Activated gamma-delta T cell (primary cell): ENCODE results near the gene SLC19A1.

Source experiments
- DNase-seq: peaks from one replicate; lab custom pipeline; 2025; lab: John Stamatoyannopoulos, UW

Gene SLC19A1

DNA sequence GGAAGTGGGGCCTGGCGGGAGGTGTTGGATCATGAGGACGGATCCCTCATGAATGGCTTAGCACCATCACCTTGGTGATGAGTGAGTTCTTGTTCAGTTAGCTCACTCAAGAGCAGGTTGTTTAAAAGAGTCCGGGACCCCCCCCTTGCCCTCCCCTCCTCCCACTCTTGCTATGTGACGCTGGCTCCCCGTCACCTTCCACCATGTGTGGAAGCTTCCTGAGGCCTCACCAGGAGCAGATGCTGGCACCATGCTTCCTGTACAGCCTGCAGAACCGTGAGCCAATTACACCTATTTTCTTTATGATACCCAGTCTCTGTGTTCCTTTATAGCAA is 3.0 kb upstream of the SLC19A1 start:
- DNase-seq: no peak

DNA sequence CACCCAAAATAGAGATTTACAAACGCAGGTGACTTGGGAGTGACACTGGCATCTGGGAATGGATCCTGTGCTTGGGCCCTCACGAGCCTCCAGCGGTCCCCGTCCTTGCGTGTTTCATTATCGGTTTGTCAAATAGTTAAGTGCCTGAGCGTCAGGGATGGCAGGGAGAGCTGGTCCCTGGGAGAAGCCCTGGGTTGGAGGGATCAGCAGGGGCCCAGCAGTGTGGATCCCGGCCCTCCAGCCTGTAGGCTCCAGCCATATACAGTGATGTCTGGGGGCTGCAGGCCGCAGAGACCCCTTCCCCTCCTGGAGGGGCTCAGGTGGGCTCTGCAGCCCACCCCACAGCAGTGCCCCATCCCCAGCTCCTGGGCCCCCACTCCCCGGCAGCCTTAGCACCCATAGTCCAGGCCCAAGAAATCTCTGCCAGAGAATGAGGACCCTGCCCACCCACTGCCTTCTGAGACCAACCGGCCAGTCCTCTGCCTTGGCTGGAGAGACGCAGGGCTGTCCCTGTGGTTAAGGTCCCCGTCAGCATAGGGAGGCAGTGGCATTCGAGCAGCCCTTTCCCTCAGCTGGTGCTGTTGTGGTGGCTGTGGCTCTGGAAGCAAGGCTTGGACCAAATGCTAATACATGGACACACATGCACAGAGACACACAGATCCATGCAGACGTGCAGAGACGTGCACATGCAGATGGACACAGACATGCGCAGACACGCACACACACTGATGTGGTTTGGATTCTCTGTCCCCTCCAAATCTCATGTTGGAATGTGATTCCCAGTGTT is 2.4 kb upstream of the SLC19A1 start:
- DNase-seq: no peak

DNA sequence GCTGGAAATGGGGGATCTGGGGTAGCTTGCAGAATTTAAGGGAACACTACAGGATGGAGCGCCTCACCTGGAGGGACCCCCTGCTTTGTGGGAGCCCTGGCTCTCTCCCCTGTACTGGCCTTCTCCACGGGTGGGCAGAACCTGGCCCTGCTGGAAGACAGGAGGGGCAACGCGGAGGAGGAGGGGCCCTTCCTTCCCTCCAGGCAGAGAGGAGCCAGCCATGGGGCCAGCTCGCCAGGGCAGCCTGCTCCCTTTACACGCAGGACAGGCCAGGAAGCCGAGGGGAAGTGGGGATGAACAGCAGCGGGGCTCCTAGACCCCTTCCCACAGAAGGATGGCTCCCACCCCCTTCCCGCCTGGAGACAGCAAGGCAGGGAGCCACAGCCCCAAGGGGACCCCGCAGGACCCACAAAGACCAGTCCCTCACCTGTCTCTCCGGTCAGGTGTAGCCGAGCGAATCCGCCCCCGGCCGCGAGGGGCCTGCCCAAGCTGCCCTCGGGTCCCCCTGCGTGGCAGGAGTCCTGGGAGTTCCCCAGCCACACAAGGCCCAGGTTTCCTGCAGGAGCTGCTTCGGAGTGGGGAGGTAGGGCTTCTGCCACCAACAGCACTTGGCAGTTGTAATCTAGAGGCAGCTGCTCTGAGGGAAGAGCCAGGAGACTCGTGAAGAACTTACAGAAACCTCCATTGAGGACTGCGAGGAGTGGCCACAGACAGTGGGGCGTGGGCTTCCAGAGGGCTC is 1.6 kb upstream of the SLC19A1 start:
- DNase-seq: no peak

DNA sequence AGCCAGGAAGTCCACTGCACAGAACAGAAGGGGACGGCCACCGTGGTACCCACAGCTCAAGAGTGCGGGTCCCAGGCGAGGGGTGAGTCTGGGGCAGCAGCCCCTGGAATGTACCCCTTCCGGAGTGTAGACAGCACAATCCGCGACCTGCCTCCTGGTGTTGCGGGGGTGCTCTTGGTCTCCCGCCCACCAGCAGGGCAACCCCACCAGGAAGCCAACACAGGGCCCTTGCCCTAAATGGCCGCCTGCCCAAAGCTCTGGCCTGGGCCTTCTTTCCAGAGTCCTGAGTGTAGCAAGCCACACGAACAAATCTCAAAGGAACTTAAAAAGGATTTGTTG is 1.1 kb upstream of the SLC19A1 start:
- DNase-seq: no peak

DNA sequence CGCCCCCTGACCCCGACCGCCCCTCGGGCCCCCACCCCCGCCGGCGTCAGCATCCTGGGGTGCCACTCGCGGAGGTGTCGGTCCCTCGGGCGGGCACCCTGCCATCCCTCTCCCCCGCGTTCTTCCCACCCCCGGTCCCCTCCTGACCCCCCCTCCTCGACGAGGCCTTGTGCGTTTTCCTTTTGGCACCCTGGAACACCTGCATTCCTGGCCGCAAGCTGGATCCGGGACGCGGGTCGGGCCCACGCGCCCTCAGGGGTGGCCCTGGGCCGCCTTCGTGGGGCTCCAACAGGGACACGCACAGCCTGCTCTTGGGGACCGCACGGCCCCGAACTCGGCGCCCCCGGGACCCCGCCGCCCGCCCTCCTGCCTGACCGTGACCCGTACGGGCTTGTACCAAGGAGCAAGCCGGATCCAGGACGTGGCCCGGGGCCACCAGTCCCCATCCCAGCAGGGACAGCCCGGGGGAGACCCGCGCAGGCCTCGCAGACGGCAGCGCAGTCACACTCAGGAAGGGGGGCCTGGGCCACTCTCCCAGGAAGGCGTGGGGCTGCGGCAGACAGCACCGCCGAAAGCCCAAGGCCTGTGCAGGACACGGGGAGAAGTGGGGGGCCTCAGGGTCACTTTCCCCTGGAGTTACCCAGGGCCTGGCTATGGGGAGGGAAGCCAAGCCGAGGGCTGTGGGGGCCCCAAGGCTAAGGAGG is 579 bp upstream of the SLC19A1 start:
- DNase-seq: no peak

DNA sequence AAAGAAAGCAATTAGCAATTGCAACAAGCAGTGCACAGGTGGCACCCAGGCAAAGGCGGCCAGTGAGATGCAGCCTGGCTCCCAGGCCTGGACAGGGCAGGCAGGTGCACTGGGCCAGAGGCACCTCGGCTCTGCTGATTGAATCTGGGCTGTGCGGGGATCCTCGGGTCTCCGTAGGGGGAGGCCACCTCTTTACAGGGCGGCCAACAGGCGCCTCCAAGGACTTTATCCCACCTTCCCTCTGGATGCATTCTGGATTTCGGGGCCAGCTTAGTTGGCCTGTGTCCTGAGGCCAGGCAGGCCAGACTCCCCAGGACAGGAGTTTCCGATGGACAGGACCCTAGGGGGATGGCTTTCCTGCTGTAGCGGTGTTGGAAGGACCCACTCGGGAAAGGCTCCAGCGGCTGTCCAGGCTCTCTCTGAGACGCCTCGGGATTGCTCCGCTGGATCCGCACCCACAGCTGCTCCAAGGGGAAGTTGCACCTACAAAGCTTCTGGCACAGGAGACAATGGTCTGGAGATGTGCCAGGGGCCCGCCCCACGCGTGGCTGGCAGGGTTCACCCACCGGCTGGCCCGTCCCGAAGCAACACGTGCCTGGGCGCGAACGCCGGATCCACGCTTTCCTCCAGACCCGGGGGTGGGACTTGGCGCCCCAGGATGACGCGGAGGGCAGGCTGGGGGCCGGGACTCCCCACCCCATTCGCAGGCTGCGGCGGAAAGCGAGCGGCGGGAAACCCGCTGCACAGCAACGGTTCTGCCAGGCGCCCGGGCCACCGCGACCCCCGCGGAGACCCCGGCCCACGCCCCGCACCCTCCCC is 810 bp downstream of the SLC19A1 start:
- DNase-seq: peak; percentile 65

DNA sequence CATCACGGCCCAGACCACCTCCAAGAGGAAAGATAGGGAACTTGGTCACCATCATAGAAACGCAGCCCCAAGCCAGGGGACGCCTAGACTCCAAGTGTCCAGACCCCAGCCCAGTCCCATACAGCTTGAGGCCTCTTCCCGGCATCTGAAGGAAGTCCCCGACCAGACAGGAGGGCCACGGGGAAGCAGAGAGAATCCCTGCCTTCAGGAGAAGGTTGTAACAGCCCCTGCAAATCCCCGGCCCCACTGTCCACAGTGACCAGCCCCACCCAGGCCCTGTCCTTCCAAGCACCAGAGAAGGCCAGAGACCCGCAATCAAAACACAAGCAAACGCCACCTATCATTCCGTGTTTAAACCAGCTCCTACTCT is 1.7 kb downstream of the SLC19A1 start:
- DNase-seq: no peak

DNA sequence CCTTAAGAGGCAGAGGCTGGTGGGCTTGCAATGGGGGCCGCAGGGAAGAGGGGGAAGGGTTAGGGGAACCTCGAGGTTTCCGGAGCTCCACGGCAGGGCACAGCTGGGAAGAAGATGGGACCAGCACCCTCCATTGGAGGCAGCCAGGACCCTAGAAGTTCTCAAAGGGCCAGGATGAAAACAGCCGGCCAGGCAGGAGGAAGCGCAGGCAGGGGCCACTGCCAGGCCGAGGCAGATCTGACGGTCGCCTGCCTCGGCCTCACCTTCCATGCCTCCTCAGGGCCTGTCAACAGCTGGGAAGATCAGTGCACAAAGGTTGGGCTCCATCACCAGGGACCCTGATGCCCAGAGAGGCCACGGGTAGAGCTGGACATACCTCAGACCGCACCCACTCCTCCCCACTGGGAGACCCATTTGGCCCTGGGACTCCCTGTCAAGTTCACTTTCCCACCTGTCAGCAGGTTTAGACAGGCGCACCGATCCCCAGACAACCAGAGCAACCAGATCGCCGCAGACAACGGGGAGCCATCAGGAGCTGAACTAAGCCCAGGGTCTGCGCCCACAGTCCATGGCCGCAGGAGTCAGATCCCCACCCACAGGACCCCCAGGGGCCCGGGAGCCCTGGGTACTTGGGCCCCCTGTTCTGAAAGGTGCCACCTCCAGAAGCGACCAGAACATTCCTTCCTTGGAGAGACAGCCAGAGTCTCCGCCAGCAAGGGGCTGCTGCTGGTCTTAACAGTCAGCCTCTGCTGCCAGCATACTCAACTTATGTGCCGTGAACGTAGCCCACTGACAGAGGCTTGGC is 2.2 kb downstream of the SLC19A1 start:
- no peak for DNase-seq

DNA sequence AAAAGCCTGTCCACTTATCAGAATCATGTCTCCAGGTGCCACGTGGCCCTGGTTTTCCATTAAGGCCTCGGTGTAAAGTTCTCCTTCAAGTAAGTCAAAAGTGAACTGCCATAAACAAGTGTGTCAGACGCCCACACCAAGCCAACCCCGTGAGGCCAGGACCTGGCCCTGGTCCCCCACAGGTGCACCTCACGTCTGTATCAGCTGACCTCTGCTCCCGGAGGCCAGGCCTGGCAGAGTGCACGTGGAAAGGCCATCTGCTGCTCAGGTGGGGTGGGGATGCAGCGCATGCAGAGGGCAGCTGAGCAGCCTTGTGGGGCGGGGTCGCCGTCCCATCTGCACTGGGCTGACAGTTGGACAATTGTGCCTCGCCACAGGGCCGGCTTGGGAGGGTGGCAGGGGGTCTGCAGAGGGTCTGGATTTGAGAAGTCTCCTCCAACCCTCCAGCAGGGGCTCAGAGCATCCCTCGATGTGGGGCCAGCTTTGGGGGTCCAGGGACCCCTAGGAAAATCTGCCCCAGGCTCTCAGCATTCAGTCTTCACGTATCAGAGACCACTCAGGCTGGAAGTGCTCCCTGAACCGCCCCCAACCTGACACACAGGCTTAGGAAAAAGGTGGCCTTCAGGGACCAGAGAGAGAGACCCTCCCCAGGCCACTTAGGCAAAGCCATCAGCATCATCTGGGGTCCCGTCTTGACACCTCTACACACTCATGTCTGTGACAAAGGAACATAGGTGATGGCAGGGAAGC is 3.0 kb downstream of the SLC19A1 start:
- no peak for DNase-seq

DNA sequence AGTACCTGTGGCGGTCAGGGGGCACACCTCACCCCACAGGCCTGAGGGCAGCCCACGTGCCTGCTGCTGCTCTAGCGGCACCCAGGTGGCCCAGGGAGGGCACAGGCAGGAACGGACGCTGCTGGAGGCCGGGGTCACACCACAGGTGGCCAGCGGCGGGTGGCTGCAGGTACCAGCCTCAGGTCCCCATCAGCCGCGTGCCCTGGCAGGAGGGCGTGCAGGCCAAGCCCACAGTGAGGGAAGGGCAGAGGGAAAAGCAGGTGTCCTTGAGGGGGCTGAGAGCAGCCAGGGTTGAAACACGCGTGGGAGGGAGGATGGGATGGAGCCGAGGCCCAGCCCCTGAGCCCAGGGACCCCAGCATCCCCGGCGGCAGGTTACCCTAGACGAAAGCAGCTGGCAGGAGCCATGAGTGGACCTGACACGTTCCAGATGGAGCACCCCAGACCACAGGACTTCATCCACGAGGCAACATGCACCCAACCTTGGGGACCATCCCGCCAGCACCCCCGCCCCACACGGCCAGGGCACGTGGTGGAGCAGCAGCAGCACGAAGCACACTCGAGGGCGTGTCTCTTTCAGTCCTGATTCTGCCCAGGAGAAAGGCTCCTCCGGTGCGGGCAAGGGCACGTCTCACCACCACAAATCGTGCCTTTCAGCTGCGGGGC is 3.7 kb downstream of the SLC19A1 start:
- no peak for DNase-seq

DNA sequence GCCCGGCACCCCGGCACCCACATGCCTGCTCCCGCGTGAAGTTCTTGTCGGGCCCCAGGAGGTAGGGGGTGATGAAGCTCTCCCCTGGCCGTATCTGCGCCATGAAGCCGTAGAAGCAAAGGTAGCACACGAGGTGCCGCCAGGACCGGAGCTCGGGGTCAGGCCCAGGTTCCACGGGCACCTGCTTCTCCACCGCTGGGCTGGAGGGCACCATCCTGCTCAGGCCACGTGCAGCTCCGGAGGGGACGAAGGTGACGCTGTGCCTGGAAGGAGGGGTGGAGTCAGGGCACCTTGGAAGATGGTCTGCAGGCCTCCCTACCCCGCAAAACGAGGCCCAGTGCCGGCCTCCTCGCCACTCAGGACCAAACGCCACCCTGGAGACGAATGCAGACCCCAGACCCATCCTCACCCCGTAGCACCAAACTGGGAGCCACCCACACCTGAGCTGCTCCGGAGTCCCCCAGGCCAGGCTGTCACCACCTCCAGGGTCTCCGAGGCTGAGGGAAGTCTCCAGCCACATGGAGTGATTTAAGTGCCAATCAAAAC is 4.4 kb downstream of the SLC19A1 start:
- DNase-seq: no peak

DNA sequence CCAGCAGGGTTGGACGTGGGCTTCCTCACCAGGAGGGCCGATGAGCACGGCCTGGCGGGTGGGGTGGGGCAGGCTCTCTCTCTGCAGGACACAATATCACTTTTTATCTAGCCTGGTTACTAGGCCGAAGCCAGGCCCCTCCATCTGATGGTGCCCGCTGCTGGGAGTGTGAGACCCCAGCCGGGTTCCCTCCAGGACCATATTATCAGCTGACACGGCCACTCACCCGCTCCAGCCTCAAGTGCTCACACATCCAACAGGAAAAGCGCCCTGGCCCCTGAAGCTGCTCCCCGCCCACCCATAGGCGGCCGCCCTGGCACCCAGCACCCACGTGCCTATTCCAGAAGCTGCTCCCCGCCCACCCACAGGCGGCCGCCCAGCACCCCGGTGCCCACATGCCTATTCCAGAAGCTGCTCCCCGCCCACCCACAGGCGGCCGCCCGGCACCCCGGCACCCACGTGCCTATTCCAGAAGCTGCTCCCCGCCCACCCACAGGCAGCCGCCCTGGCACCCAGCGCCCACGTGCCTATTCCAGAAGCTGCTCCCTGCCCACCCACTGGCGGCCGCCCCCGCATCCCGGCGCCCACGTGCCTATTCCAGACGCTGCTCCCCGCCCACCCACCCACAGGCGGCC is 5.0 kb downstream of the SLC19A1 start:
- DNase-seq: no peak

DNA sequence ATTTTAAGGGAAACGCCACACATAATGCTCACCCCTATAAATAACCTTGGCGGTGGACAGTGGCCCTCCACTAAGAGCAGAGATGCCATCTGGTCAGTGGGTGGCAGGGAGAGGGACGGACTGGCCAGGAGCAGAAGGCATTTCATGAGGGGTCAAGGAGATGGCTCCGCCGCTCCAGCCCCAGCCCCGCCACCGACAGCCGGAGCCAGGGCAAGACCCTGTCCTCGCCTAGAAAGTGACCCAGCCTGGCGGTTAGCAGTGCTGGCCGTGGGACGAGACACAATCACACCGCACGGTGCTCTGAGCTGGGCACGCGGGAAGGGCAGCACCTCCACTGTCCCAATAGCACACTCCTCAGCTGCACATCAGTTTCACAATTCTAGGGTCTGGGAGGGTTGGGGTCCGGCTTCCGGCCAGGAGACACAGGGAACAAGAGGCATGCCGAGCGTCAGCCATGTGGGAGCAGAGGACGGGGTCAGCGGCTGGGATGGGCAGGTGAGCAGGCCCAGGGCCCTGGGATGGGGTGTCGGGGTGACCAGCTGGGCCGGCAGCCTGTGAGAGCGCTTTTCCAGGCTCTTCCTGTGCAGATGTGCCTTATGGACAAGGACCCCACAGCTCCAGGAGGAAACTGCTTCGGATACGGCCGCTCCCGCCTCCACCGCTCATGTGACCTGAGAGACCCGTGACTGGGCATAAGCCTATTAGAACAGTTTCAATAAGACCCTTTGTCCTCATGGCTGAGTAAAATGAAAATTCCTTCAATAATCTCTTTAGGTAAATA is 5.7 kb downstream of the SLC19A1 start:
- no peak for DNase-seq

DNA sequence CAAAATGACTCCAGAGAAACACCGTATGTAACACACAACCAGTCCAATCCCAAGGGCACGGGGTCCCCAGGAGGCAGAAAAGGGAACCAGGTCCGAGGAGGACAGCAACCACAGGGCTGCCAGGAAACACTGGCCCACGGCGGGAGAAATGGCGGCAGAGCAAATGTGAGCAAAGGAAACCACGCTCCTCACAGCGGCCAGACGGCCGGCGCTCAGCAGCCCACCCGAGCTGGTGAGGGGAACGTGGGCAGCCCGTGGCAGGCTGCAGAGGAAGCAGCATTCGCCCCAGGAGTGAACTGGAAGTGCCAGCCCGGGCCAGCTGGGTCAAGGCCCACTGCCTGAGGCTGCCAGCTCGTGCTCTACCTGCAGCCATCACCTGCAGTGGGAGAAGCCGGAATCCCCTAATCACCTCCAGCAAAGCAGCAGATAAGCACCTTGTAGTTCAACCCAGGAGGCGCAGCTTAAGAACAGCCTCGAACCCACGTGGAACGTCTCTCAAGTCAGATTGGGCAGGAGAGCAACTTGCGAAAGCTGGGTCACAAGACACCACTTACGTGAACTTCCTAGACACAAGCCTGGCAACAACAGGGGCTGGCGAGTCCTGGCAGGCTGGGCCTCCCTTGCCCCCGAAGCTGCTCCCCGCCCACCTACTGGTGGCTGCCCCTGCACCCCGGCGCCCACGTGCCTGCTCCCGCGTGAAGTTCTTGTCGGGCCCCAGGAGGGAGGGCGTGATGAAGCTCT is 6.7 kb downstream of the SLC19A1 start:
- DNase-seq: no peak

DNA sequence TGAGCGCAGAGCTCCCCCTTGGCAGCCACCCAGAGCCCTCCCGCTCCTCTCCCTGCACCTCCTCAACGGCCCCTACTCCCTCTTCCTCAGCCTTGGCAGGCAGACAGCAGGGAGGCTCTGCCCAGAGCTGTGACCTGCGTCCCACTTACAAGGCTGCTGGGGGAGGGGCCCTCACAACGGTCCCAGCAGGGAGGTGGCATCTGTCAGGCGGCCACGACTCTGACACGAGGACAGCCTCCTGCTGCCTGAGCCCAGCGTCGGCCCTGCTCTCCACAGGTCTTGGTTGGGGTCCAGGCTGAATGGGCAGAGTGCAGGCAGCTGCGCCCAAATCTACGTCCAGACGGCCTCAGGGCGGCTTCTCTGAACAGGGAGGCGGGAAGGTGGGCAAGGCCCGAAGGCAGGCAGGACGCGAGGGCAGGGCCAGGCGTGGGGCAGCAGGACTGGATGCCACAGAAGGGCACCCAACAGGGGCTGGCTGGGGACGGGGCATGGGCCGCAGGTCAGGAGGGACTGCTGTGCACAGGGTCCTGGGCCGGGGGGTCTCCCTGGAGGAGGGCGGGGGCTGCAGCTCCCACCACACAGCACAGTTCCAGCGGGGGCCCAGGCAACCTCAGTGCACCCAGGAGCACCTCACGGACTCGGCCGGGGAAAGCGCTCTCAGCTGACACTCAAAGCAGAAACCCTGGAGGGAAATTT is 7.5 kb downstream of the SLC19A1 start:
- DNase-seq: no peak

DNA sequence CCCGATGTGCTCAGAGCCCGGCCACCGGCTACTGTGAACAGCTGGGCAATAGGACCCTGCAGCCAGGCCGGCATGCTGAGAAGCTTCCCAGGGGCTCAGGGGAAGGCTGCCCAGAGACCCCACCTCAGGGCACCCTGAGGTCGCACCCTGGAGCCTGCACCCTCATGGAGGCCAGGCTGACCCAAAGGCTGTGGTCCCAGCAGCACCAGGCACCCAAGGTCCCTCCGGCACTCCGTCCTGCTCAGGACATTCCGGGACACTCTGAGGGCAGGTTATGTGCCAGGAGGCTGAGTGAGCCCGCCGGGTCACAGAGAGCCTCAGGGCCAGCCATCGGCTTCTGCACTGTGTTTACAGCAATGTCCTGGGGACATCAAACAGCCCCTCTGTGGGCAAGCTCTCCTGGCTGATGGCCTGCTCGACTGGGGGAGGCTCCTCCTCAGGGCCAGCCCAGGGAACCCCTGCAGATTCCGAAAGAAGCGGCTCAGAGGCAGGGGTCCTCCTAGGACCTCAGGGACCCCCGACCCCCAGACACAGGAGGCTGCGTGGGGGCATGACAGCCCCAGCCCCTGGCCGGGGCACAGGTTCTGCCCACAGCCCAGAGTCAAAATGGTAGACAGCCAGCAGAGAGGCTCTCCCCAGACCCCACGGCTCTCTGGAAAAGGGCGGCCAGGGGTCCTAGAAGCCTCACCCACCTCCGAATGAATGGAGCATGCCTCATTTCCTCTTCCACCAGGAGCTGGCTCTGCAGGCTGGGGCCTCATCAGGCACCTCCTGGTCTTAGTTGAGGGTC is 8.2 kb downstream of the SLC19A1 start:
- no peak for DNase-seq
